GM21528 (cell line): Measurements from ENCODE around the gene TEX14.

Source experiments
- ATAC-seq: cut with Tn5 transposase; IDR thresholded peaks from one replicate; pipeline ENCODE4 v1.9.1; 2021; ENCODE audit warnings: mild to moderate bottlenecking, moderate library complexity; ENCODE audit not compliant: unreplicated experiment, low FRiP score

Gene TEX14

GRCh38 chr17:58508341-58509067, 183.3 kb downstream of the TEX14 start:
- no peak for ATAC-seq

GRCh38 chr17:58507123-58507634, 184.7 kb downstream of the TEX14 start:
- no peak for ATAC-seq
